A549 (cell line): ENCODE data around the gene CDK7. TPM values are rescaled to one million over a fixed set of nuclear protein-coding genes. Genes with fewer than 3 reads are reported as not detected.
"Not testable (repeated sequence)": the region's sequence is repeated elsewhere in the genome, so short reads cannot be mapped to it uniquely, and the experiment has no call there.

ENCODE experiments used
- ATAC-seq, 2 experiments: fragments of 200-7000 bp in 1 of 2; fragments of >200 bp in 1 of 2; cut with Nextera tagmentation in 1 of 2; cut with Tn5 transposase in 1 of 2; 3 replicates each; pipeline versions ENCODE4 v1.8.0 to v1.9.1; 2018 to 2020; ENCODE audit warnings: mild to moderate bottlenecking in 1 of 2, moderate library complexity in 1 of 2
- CTCF ChIA-PET: fragments of 300-600 bp; sonication (Branson Sonifier 250); formaldehyde crosslinking; extraction: SDS; loops from one replicate; lab custom pipeline; 2021; ENCODE audit warnings: antibody characterized with exemption, inconsistent platforms; lab: Yijun Ruan, JAX
- POLR2A ChIA-PET: fragments of 350-600 bp; formaldehyde crosslinking; extraction: SDS; loops from one replicate; lab custom pipeline; 2021; ENCODE audit warnings: antibody characterized with exemption, inconsistent platforms; lab: Yijun Ruan, JAX
- DNase-seq, 2 experiments: peaks; one replicate each; pipeline versions ENCODE4 v3.0.0 to v3.0.0-alpha.2; 2011 to 2016; ENCODE audit warnings: low read depth in 1 of 2, low spot score in 1 of 2
- FAIRE-seq: peaks from 2 replicates; lab custom pipeline; 2011; peaks lifted over from hg19 to GRCh38; lab: Jason Lieb, UNC
- H3K27ac ChIP-seq, 2 experiments: fragments of >200 bp; sonication (Bioruptor Twin); formaldehyde crosslinking; 3 replicates each; pipeline ENCODE4 v1.5.1; 2016 to 2017
- H3K4me1 ChIP-seq: fragments of >200 bp; sonication (Bioruptor Twin); formaldehyde crosslinking; 3 replicates; pipeline ENCODE4 v1.6.1; 2016
- H3K4me2 ChIP-seq: fragments of >200 bp; sonication (Bioruptor Twin); formaldehyde crosslinking; 3 replicates; pipeline ENCODE4 v1.6.1; 2016
- H3K4me3 ChIP-seq: fragments of >200 bp; sonication (Bioruptor Twin); formaldehyde crosslinking; 3 replicates; pipeline ENCODE4 v1.5.1; 2016
- H3K9me3 ChIP-seq: fragments of >200 bp; sonication (Bioruptor Twin); formaldehyde crosslinking; 3 replicates; pipeline ENCODE4 v1.6.1; 2016
- BHLHE40 ChIP-seq: IDR thresholded peaks from 2 replicates; pipeline ENCODE4 v1.6.1; 2012; ENCODE audit warnings: low read depth, low read length, inconsistent platforms
- CBX2 ChIP-seq: fragments of 200-600 bp; sonication (generic); IDR thresholded peaks from 2 replicates; pipeline ENCODE4 v1.6.1; 2016; ENCODE audit warnings: low read depth, mild to moderate bottlenecking, borderline replicate concordance
- E2F6 ChIP-seq: IDR thresholded peaks from 2 replicates; pipeline ENCODE4 v1.6.1; 2012; ENCODE audit warnings: low read depth, borderline replicate concordance
- ESRRA ChIP-seq: fragments of 150-350 bp; IDR thresholded peaks from 2 replicates; pipeline ENCODE4 v1.6.1; 2014; ENCODE audit warnings: mild to moderate bottlenecking, low read length, borderline replicate concordance
- FOSL2 ChIP-seq, 2 experiments: fragments of 450-650 bp in 1 of 2; fragments of >200 bp in 1 of 2; sonication (Bioruptor Twin) in 1 of 2; formaldehyde crosslinking; IDR thresholded peaks; 2 replicates each; pipeline versions ENCODE4 v1.5.0 to v1.6.1; 2016 to 2020; ENCODE audit warnings: mild to moderate bottlenecking in 1 of 2, moderate library complexity in 1 of 2
- FOXS1 ChIP-seq: fragments of 250-450 bp; sonication (Bioruptor Pico); IDR thresholded peaks from 2 replicates; pipeline ENCODE4 v1.5.0; 2020; ENCODE audit warnings: mild to moderate bottlenecking, moderate library complexity
- GATA3 ChIP-seq: IDR thresholded peaks from 2 replicates; pipeline ENCODE4 v1.6.1; 2012; ENCODE audit warnings: borderline replicate concordance
- HDAC2 ChIP-seq: fragments of 200-600 bp; sonication (generic); IDR thresholded peaks from 2 replicates; pipeline ENCODE4 v1.6.1; 2016
- HMGXB4 ChIP-seq: fragments of 250-450 bp; sonication (Bioruptor Pico); IDR thresholded peaks from 2 replicates; pipeline ENCODE4 v1.5.0; 2021; ENCODE audit warnings: mild to moderate bottlenecking, moderate library complexity, borderline replicate concordance
- HOXA7 ChIP-seq: fragments of 250-450 bp; sonication (Bioruptor Pico); IDR thresholded peaks from 2 replicates; pipeline ENCODE4 v1.5.0; 2020; ENCODE audit warnings: mild to moderate bottlenecking, moderate library complexity
- HOXB13 ChIP-seq: fragments of 250-450 bp; sonication (Bioruptor Pico); IDR thresholded peaks from 2 replicates; pipeline ENCODE4 v1.5.0; 2020; ENCODE audit warnings: low read depth, mild to moderate bottlenecking, moderate library complexity
- JUN ChIP-seq, 2 experiments: fragments of >200 bp; sonication (Bioruptor Twin); formaldehyde crosslinking; IDR thresholded peaks; 2 replicates in 1 of 2; 3 replicates in 1 of 2; pipeline ENCODE4 v1.6.1; 2016 to 2017
- KDM5A ChIP-seq: fragments of 200-600 bp; sonication (generic); IDR thresholded peaks from 2 replicates; pipeline ENCODE4 v1.6.1; 2016; ENCODE audit warnings: antibody characterized with exemption, mild to moderate bottlenecking
- NR3C1 ChIP-seq: fragments of >200 bp; sonication (Bioruptor Twin); formaldehyde crosslinking; IDR thresholded peaks from 3 replicates; pipeline ENCODE4 v1.6.1; 2017
- PBX3 ChIP-seq: IDR thresholded peaks from 2 replicates; pipeline ENCODE4 v1.6.1; 2012
- PHF8 ChIP-seq: fragments of 200-600 bp; sonication (generic); IDR thresholded peaks from 2 replicates; pipeline ENCODE4 v1.6.1; 2016; ENCODE audit warnings: low read depth, mild to moderate bottlenecking, antibody characterized with exemption, moderate library complexity, borderline replicate concordance
- POLR2AphosphoS2 ChIP-seq: conservative IDR thresholded peaks from 2 replicates; pipeline ENCODE4 v1.6.1; 2012; ENCODE audit warnings: low read length, improper control_type of control experiment, inconsistent platforms
- RAD21 ChIP-seq, 2 experiments: fragments of >200 bp in 1 of 2; sonication (Bioruptor Twin) in 1 of 2; formaldehyde crosslinking in 1 of 2; IDR thresholded peaks in 1 of 2; conservative IDR thresholded peaks in 1 of 2; 2 replicates in 1 of 2; 3 replicates in 1 of 2; pipeline ENCODE4 v1.6.1; 2012 to 2018; ENCODE audit warnings: inconsistent platforms in 1 of 2
- RCOR1 ChIP-seq: fragments of 150-350 bp; IDR thresholded peaks from 2 replicates; pipeline ENCODE4 v1.6.1; 2014; ENCODE audit warnings: antibody characterized with exemption, low read length, low read depth
- REST ChIP-seq: fragments of 200-600 bp; sonication (generic); IDR thresholded peaks from 2 replicates; pipeline ENCODE4 v1.6.1; 2016; ENCODE audit warnings: antibody characterized with exemption, mild to moderate bottlenecking, moderate library complexity
- RFX5 ChIP-seq: fragments of 450-650 bp; IDR thresholded peaks from 2 replicates; pipeline ENCODE4 v1.7.1; 2014; ENCODE audit warnings: antibody characterized with exemption, mild to moderate bottlenecking, moderate library complexity
- RNF2 ChIP-seq: fragments of 200-600 bp; sonication (generic); IDR thresholded peaks from 2 replicates; pipeline ENCODE4 v1.6.1; 2016; ENCODE audit warnings: low read depth, mild to moderate bottlenecking, antibody characterized with exemption, moderate library complexity, borderline replicate concordance
- ZFP36 ChIP-seq: fragments of 450-650 bp; IDR thresholded peaks from 2 replicates; pipeline ENCODE4 v1.6.1; 2014; ENCODE audit warnings: borderline replicate concordance; ENCODE audit not compliant: partially characterized antibody
- ZNF302 ChIP-seq: fragments of 250-450 bp; sonication (Bioruptor Pico); IDR thresholded peaks from 2 replicates; pipeline ENCODE4 v1.9.0; 2021; ENCODE audit warnings: inconsistent platforms, mild to moderate bottlenecking, moderate library complexity
- WGBS: methylation state at CpG from one replicate; pipeline ENCODE4 v1.1.6; 2017; ENCODE audit errors: missing lambda C conversion rate; 5-methylcytosine and 5-hydroxymethylcytosine counted together
- polyA plus RNA-seq, 4 experiments: library from polyadenylated mRNA; depleted of rRNA in 3 of 4; stranded (reverse); fragments of >200 nt; fragmentation: RNase III in 1 of 4; extraction: RNeasy Plus Mini Kit Qiagen cat#74134 plus additional on column Dnase treatment in 1 of 4; gene quantifications; 2 replicates in 3 of 4; 3 replicates in 1 of 4; pipeline ENCODE4 v1.2.3, GENCODE V29; 2011 to 2017

Gene CDK7
- polyA plus RNA-seq, 2 of the 4 experiments (the other 2 are of a cell fraction): 63.6 to 118 TPM

GRCh38 chr5:69217548-69218526, 16.8 kb upstream of the CDK7 start (continued):
- TF ChIP-seq PHF8: peak; percentile 94
- TF ChIP-seq KDM5A: peak; percentile 66
- peak; percentile 72 for TF ChIP-seq RFX5
- TF ChIP-seq RCOR1: no peak
- no peak for TF ChIP-seq FOXS1
- TF ChIP-seq RNF2: no peak
- TF ChIP-seq FOSL2 (IDR thresholded peaks at IDR 0.05): no peak
- TF ChIP-seq FOSL2 (CRISPR knock-in tag; IDR thresholded peaks at IDR 0.05): no peak
- TF ChIP-seq ZFP36: no peak
- peak; percentile 33; the same call in 1 of the 2 replicates for TF ChIP-seq REST
- TF ChIP-seq JUN (IDR thresholded peaks at IDR 0.05): peak; percentile 72 to 75; a peak in 4 of 5 replicates

GRCh38 chr5:69219939-69220338, 14.7 kb upstream of the CDK7 start:
- no peak overlapping the region for H3K4me3 ChIP-seq
- ChIA-PET POLR2A (no interaction called here), CTCF (interaction anchor here (1.3 to 1.5 kb wide), 3 partner anchors 8 to 51 kb away, joined by 3 to 4 read pairs (median 4); no protein-coding TSS in a partner anchor)
- H3K4me2 ChIP-seq: no peak overlapping the region
- peaks cover 8% of the 10 kb centered on the region for H3K4me1 ChIP-seq
- FAIRE-seq (no peak), DNase-seq (no peak), ATAC-seq (no peak)
- H3K27ac ChIP-seq: no peak overlapping the region
- H3K9me3 ChIP-seq: no peaks in the 10 kb centered on the region
- TF ChIP-seq ESRRA (no peak), HOXA7 (CRISPR knock-in tag) (no peak), PHF8 (no peak), ZNF302 (CRISPR knock-in tag) (no peak), RFX5 (no peak), BHLHE40 (no peak), NR3C1 (no peak), HDAC2 (no peak), HMGXB4 (no peak), E2F6 (no peak), CBX2 (no peak), ZFP36 (no peak), HOXB13 (CRISPR knock-in tag) (no peak), FOXS1 (no peak), RAD21 (conservative IDR thresholded peaks at IDR 0.05 in 1 of 2, IDR thresholded peaks at IDR 0.05 in 1 of 2) (no peak), POLR2AphosphoS2 (no peak), GATA3 (no peak), PBX3 (no peak)

- H3K4me2 ChIP-seq, FAIRE-seq, POLR2A ChIA-PET, H3K4me1 ChIP-seq, H3K9me3 ChIP-seq, ATAC-seq, H3K27ac ChIP-seq, H3K4me3 ChIP-seq, DNase-seq: not testable (repeated sequence)
- 89% methylated on average over 17 of the region's 18 CpGs for WGBS
- CTCF ChIA-PET: interaction anchor here (1.3 to 1.5 kb wide), 2 partner anchors 8 to 51 kb away, joined by 4 read pairs; no protein-coding TSS in a partner anchor
Observed at GRCh38 chr5:69220371-69220770, 14.3 kb upstream of the CDK7 start.

GRCh38 chr5:69220833-69221232, 13.9 kb upstream of the CDK7 start:
- H3K9me3 ChIP-seq, H3K4me2 ChIP-seq, H3K27ac ChIP-seq, DNase-seq, ATAC-seq, FAIRE-seq, H3K4me1 ChIP-seq, H3K4me3 ChIP-seq, POLR2A ChIA-PET: not testable (repeated sequence)
- WGBS: 77% methylated on average over 9 of the region's 9 CpGs
- CTCF ChIA-PET: interaction anchor here (0.7 kb wide), 1 partner anchor 11 kb away, joined by 3 read pairs; no protein-coding TSS in a partner anchor
